HEK293 (cell line): ENCODE measurements around the gene GMDS.

ENCODE experiments used
- MYNN ChIP-seq: fragments of 450-650 bp; formaldehyde crosslinking; IDR thresholded peaks from 2 replicates; pipeline ENCODE4 v1.5.1; 2016; ENCODE audit warnings: missing biosample characterization, missing genetic modification characterization, borderline replicate concordance
- ZBTB8A ChIP-seq: fragments of 450-650 bp; formaldehyde crosslinking; IDR thresholded peaks from 2 replicates; pipeline ENCODE4 v1.5.1; 2016; ENCODE audit warnings: missing biosample characterization, missing genetic modification characterization
- ZEB2 ChIP-seq: fragments of 450-650 bp; formaldehyde crosslinking; IDR thresholded peaks from 2 replicates; pipeline ENCODE4 v1.5.1; 2016; ENCODE audit warnings: missing biosample characterization, missing genetic modification characterization
- ZNF24 ChIP-seq: fragments of 450-650 bp; formaldehyde crosslinking; IDR thresholded peaks from 2 replicates; pipeline ENCODE4 v1.5.1; 2016; ENCODE audit warnings: missing biosample characterization, missing genetic modification characterization
- ZNF274 ChIP-seq, 2 experiments: fragments of 200-500 bp in 1 of 2; fragments of 450-650 bp in 1 of 2; sonication (Bioruptor generic) in 1 of 2; formaldehyde crosslinking in 1 of 2; IDR thresholded peaks; 2 replicates each; pipeline versions ENCODE4 v1.5.1 to v1.6.1; 2014 to 2016; ENCODE audit warnings: borderline replicate concordance in 1 of 2, inconsistent platforms in 1 of 2, low read length in 1 of 2, missing biosample characterization in 1 of 2, missing genetic modification characterization in 1 of 2
- TF ChIP-seq, protein P1 (sequence below): fragments of 450-650 bp; formaldehyde crosslinking; IDR thresholded peaks from 2 replicates; pipeline ENCODE4 v1.5.1; 2016; ENCODE audit warnings: missing biosample characterization, missing genetic modification characterization
- TF ChIP-seq, protein P2 (sequence below): fragments of 450-650 bp; formaldehyde crosslinking; IDR thresholded peaks from 2 replicates; pipeline ENCODE4 v1.5.1; 2016; ENCODE audit warnings: missing biosample characterization, missing genetic modification characterization
- TF ChIP-seq, protein P3 (sequence below): sonication (generic); formaldehyde crosslinking; IDR thresholded peaks from 2 replicates; pipeline ENCODE4 v1.8.1; 2022; ENCODE audit warnings: mild to moderate bottlenecking, moderate library complexity, missing genetic modification reagents
- TF ChIP-seq, protein P4 (sequence below): fragments of 450-650 bp; formaldehyde crosslinking; IDR thresholded peaks from 2 replicates; pipeline ENCODE4 v1.5.1; 2017; ENCODE audit warnings: missing biosample characterization, missing genetic modification characterization
- TF ChIP-seq, protein P5 (sequence below): fragments of 450-650 bp; formaldehyde crosslinking; IDR thresholded peaks from 2 replicates; pipeline ENCODE4 v1.5.1; 2016; ENCODE audit warnings: missing biosample characterization, missing genetic modification characterization, low read depth
- TF ChIP-seq, protein P6 (sequence below): fragments of 450-650 bp; formaldehyde crosslinking; IDR thresholded peaks from 2 replicates; pipeline ENCODE4 v1.5.1; 2017; ENCODE audit warnings: missing biosample characterization, mild to moderate bottlenecking, missing genetic modification characterization, moderate library complexity

DNA sequence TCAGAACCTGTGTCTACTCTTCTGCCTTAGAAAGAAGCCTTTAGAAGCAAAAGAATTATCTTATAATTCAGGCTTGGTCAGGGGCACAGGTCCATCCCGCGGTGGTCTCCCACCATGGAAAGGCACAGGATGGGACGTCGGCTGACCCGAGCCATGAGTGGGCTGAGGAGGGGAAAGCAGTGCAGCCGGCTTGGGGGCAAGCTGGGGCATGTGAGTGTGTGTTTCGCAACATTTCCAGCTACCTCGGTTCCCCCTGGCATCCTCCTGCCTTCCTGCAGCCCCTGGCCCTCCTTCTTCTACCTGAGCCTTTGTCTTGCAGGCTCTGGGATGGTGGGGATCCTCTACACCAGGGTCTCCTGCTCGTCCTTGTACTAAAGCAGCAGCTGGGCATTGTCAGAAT lies 664.8 kb downstream of the GMDS start:
- TF ChIP-seq, protein P1, sequence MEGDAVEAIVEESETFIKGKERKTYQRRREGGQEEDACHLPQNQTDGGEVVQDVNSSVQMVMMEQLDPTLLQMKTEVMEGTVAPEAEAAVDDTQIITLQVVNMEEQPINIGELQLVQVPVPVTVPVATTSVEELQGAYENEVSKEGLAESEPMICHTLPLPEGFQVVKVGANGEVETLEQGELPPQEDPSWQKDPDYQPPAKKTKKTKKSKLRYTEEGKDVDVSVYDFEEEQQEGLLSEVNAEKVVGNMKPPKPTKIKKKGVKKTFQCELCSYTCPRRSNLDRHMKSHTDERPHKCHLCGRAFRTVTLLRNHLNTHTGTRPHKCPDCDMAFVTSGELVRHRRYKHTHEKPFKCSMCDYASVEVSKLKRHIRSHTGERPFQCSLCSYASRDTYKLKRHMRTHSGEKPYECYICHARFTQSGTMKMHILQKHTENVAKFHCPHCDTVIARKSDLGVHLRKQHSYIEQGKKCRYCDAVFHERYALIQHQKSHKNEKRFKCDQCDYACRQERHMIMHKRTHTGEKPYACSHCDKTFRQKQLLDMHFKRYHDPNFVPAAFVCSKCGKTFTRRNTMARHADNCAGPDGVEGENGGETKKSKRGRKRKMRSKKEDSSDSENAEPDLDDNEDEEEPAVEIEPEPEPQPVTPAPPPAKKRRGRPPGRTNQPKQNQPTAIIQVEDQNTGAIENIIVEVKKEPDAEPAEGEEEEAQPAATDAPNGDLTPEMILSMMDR: no peak
- TF ChIP-seq, protein P2, sequence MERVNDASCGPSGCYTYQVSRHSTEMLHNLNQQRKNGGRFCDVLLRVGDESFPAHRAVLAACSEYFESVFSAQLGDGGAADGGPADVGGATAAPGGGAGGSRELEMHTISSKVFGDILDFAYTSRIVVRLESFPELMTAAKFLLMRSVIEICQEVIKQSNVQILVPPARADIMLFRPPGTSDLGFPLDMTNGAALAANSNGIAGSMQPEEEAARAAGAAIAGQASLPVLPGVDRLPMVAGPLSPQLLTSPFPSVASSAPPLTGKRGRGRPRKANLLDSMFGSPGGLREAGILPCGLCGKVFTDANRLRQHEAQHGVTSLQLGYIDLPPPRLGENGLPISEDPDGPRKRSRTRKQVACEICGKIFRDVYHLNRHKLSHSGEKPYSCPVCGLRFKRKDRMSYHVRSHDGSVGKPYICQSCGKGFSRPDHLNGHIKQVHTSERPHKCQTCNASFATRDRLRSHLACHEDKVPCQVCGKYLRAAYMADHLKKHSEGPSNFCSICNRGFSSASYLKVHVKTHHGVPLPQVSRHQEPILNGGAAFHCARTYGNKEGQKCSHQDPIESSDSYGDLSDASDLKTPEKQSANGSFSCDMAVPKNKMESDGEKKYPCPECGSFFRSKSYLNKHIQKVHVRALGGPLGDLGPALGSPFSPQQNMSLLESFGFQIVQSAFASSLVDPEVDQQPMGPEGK (tag by site-specific recombination): no peak
- TF ChIP-seq ZBTB8A (tag by site-specific recombination): no peak
- TF ChIP-seq, protein P3, sequence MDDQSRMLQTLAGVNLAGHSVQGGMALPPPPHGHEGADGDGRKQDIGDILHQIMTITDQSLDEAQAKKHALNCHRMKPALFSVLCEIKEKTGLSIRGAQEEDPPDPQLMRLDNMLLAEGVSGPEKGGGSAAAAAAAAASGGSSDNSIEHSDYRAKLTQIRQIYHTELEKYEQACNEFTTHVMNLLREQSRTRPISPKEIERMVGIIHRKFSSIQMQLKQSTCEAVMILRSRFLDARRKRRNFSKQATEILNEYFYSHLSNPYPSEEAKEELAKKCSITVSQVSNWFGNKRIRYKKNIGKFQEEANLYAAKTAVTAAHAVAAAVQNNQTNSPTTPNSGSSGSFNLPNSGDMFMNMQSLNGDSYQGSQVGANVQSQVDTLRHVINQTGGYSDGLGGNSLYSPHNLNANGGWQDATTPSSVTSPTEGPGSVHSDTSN (CRISPR knock-in tag): no peak
- TF ChIP-seq ZNF24 (tag by site-specific recombination): no peak
- no peak for TF ChIP-seq ZEB2
- TF ChIP-seq, protein P4, sequence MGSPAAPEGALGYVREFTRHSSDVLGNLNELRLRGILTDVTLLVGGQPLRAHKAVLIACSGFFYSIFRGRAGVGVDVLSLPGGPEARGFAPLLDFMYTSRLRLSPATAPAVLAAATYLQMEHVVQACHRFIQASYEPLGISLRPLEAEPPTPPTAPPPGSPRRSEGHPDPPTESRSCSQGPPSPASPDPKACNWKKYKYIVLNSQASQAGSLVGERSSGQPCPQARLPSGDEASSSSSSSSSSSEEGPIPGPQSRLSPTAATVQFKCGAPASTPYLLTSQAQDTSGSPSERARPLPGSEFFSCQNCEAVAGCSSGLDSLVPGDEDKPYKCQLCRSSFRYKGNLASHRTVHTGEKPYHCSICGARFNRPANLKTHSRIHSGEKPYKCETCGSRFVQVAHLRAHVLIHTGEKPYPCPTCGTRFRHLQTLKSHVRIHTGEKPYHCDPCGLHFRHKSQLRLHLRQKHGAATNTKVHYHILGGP (tag by site-specific recombination): no peak
- TF ChIP-seq ZNF274 (IDR thresholded peaks at IDR 0.05; ENCODE audit: low read length): no peak
- TF ChIP-seq ZNF274 (tag by site-specific recombination; IDR thresholded peaks at IDR 0.05; ENCODE audit: borderline replicate concordance): no peak
- TF ChIP-seq, protein P5, sequence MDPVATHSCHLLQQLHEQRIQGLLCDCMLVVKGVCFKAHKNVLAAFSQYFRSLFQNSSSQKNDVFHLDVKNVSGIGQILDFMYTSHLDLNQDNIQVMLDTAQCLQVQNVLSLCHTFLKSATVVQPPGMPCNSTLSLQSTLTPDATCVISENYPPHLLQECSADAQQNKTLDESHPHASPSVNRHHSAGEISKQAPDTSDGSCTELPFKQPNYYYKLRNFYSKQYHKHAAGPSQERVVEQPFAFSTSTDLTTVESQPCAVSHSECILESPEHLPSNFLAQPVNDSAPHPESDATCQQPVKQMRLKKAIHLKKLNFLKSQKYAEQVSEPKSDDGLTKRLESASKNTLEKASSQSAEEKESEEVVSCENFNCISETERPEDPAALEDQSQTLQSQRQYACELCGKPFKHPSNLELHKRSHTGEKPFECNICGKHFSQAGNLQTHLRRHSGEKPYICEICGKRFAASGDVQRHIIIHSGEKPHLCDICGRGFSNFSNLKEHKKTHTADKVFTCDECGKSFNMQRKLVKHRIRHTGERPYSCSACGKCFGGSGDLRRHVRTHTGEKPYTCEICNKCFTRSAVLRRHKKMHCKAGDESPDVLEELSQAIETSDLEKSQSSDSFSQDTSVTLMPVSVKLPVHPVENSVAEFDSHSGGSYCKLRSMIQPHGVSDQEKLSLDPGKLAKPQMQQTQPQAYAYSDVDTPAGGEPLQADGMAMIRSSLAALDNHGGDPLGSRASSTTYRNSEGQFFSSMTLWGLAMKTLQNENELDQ (tag by site-specific recombination): no peak
- TF ChIP-seq, protein P6, sequence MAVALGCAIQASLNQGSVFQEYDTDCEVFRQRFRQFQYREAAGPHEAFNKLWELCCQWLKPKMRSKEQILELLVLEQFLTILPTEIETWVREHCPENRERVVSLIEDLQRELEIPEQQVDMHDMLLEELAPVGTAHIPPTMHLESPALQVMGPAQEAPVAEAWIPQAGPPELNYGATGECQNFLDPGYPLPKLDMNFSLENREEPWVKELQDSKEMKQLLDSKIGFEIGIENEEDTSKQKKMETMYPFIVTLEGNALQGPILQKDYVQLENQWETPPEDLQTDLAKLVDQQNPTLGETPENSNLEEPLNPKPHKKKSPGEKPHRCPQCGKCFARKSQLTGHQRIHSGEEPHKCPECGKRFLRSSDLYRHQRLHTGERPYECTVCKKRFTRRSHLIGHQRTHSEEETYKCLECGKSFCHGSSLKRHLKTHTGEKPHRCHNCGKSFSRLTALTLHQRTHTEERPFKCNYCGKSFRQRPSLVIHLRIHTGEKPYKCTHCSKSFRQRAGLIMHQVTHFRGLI (tag by site-specific recombination): no peak
- no peak for TF ChIP-seq MYNN
